AML-193 (cell line): ENCODE measurements around the gene U2AF2.

ENCODE experiments used
- DNase-seq, 2 experiments: peaks; one replicate each; lab custom pipeline; 2025; lab: John Stamatoyannopoulos, UW

U2AF2 gene

GRCh38 chr19:55656988-55657747 is 2.3 kb downstream of the U2AF2 start:
- DNase-seq: no peak

GRCh38 chr19:55658846-55659459 is 4.1 kb downstream of the U2AF2 start:
- no peak for DNase-seq

GRCh38 chr19:55659822-55660221 is 5.0 kb downstream of the U2AF2 start:
- DNase-seq: no peak

GRCh38 chr19:55660404-55660803 is 5.6 kb downstream of the U2AF2 start:
- no peak for DNase-seq

- DNase-seq: no peak
Observed at GRCh38 chr19:55660991-55661390, 6.2 kb downstream of the U2AF2 start.

GRCh38 chr19:55661826-55662225 is 7.0 kb downstream of the U2AF2 start:
- DNase-seq: no peak

GRCh38 chr19:55663846-55664536 is 9.2 kb downstream of the U2AF2 start:
- DNase-seq: no peak

GRCh38 chr19:55666343-55667005 is 11.6 kb downstream of the U2AF2 start:
- no peak for DNase-seq

GRCh38 chr19:55667006-55667381 is 12.2 kb downstream of the U2AF2 start:
- no peak for DNase-seq

GRCh38 chr19:55667511-55667910 is 12.7 kb downstream of the U2AF2 start:
- no peak for DNase-seq

GRCh38 chr19:55667958-55668357 is 13.1 kb downstream of the U2AF2 start:
- no peak for DNase-seq

GRCh38 chr19:55668603-55669348 is 13.9 kb downstream of the U2AF2 start:
- no peak for DNase-seq

- no peak for DNase-seq
Observed at GRCh38 chr19:55669418-55670279, 14.8 kb downstream of the U2AF2 start.

GRCh38 chr19:55670280-55671053 is 15.6 kb downstream of the U2AF2 start:
- no peak for DNase-seq

GRCh38 chr19:55671054-55671378 is 16.2 kb downstream of the U2AF2 start:
- no peak for DNase-seq

- DNase-seq: no peak
Observed at GRCh38 chr19:55672418-55672817, 17.6 kb downstream of the U2AF2 start.

GRCh38 chr19:55673465-55673864 is 18.6 kb downstream of the U2AF2 start:
- no peak for DNase-seq

- no peak for DNase-seq
Observed at GRCh38 chr19:55673889-55674288, 19.1 kb downstream of the U2AF2 start.

- DNase-seq: no peak
Observed at GRCh38 chr19:55674459-55674840, 19.6 kb downstream of the U2AF2 start.
